SIG-M5 treated with dmso at 0.1 percent for 504 hours (cell line): ENCODE data around the gene AMBRA1.
A peak's percentile ranks its signal among the peaks of the same experiment; 100 is the strongest.

Experiments
- DNase-seq: peaks from one replicate; lab custom pipeline; 2025; ENCODE audit not compliant: unreplicated experiment; lab: John Stamatoyannopoulos, UW

Gene AMBRA1

GRCh38 chr11:46413760-46414465, 179.9 kb downstream of the AMBRA1 start:
- no peak for DNase-seq

- DNase-seq: no peak
These were observed 183.8 kb downstream of the AMBRA1 start for GRCh38 chr11:46410021-46410420.

GRCh38 chr11:46408407-46408986, 185.3 kb downstream of the AMBRA1 start:
- DNase-seq: no peak

- no peak for DNase-seq
These were observed 186.2 kb downstream of the AMBRA1 start for GRCh38 chr11:46407635-46408034.

DNA sequence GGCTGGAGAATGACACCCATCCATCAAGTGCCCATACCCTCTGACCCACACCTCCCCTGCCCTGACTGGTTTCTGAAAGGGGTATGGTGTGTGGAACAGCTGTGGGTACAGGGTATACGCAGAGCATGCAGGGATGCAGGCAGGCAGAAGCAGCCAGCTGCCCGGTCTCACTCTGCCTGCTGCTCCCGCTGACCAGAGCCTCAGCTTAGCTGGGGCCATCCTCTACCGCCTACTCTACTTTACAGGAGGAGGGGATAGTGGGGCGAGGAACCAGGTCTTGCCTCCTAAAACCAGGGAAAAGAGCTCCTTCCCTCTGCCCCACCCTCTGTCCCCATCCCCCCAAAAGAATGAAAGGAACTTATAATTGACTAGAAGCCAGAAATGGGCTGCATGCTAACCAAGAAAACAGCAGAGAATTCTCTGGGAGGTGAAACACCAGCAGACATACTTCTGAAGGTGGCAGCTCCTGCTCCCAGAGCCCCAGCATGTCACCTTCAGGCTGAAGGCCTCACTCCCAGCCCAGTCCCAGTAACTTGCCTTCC, 189.3 kb downstream of the AMBRA1 start:
- DNase-seq: no peak

- no peak for DNase-seq
These were observed 190.6 kb downstream of the AMBRA1 start for GRCh38 chr11:46402957-46403902.

GRCh38 chr11:46397526-46397925, 196.3 kb downstream of the AMBRA1 start:
- DNase-seq: no peak

GRCh38 chr11:46393759-46394158, 200.1 kb downstream of the AMBRA1 start:
- no peak for DNase-seq

DNA sequence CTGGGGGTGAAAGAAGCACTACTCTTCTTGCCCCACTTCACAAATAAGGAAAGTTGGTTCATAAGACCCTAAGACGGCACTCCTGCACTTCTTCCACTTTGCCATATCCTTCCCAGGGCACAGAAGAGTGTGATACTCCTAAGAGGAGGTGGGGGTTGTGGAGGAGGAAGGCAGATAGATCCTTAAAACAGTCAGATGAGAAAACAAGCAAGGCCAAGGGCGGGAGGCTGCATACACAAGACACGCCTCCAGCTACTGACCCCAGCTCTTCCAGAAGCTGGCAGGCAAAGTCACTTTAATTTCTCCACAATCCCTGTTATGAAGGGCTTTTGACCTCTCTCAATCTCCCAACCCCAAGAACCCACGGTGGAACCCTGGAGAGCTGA, 200.6 kb downstream of the AMBRA1 start:
- DNase-seq: no peak

GRCh38 chr11:46392421-46393230, 201.2 kb downstream of the AMBRA1 start:
- DNase-seq: peak; percentile 70

- DNase-seq: no peak
These were observed 202.0 kb downstream of the AMBRA1 start, which contains the start of gene CHRM4 for GRCh38 chr11:46391578-46392420. CHRM4 (minus strand) TSS chr11:46391776; CDS start chr11:46386557, 5,219 bp downstream.

DNA sequence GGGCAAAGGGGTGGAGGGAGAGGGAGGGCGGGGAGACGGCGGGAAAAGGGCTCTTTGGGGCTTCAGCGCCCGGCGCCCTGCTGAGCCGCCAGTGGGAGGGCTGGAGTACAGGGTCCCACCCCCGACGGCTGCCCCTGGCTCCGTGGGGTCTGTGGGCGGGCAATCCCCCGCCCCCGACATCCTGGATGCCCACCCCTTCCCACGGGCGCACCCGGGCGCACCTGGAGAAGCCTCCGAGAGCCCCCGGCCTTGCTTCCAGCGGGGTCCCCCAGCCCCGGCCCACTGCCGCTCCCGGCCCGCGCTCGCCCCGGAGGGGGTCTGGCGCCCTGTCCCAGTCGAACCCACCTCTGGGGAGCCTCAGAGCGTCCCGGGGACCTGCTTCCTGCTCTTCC, 202.6 kb downstream of the AMBRA1 start:
- no peak for DNase-seq

- no peak for DNase-seq
These were observed 203.3 kb downstream of the AMBRA1 start for GRCh38 chr11:46390331-46391171.

DNA sequence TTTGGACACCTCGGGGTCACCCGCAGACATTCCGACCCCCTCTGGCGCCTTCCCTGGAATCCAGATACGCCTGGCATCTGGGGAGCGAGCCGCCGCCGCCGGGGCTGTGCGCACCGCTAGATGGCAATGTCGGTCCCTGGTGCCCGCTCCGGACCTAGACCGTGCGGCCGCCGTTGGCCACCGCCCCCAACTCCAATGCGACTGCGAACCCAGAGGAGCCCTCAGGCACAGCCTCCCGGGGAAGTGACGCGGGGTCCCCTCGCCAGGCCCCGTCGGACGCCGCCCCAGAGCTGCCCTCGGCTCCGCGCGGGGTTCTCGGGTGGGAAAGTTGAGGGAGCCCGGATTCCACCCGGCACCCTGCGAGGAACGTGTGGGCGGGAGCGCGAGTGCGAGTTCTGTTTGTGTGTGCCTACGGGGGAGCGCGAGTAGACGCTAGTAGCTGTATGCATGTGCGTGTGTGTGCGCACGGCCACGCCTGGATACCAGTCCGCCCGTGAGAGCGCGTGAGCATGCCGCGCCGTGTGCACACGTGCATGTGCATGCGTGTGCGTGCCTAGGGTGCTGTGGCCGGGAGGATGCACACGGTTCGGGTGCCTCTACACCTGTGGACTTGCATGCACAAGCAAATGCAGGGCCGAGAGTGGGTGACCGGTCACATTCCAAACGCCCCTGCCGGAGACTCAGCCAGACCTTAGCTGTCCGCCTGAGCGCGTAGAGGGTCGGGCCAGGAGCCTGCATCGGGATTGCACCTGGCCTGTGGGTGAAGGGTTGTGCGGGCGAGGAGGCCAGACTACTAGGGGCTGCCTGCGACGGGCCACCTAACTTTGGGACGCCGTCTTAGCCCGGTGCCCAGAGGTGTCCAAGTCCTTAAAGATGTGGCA, 204.1 kb downstream of the AMBRA1 start:
- peak; percentile 65 for DNase-seq

- DNase-seq: no peak
These were observed 205.0 kb downstream of the AMBRA1 start for GRCh38 chr11:46388619-46389449.

DNA sequence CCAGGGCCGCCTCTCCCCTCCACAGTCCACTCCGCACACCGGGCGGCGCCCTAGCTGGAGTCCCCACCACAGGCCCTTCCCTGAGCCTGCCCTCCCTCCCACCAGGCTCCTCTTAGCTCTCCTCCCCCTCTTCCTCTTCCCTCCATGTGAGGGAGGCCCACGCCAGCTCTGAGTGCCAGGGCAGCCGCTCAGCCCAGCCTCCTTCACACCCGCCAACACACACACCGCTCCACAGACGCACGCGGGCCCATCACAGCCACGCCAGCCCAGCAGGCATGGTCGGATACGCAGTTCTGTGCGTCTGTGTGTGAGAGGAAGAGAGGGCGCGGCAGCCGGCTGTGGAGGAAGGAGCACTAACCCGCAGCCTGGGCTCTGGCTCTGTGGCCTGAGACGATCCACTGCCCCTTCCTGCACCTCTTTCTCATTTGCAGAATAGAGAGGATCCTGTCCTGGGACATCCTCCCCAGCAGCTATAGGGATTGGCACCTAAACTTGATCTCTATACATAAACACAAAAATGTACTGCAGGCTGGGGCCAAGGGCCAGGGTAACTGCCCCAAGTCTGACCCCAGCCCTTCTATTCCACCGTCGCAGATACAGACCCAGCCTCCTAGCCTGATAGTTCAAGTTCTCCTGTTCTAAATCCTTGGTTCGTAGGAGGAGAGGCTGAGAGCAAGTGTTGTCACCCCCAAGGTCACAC, 205.8 kb downstream of the AMBRA1 start:
- no peak for DNase-seq
